ENCODE data around the gene NKX2-4. TPM values are rescaled to one million over a fixed set of nuclear protein-coding genes. Genes with fewer than 3 reads are reported as not detected.

NKX2-4 gene
- total and polyA plus RNA-seq, 9 of the 15 experiments (the other 6 are each of a cell fraction or from before 2014, with no cell fraction given) = not detected

DNA sequence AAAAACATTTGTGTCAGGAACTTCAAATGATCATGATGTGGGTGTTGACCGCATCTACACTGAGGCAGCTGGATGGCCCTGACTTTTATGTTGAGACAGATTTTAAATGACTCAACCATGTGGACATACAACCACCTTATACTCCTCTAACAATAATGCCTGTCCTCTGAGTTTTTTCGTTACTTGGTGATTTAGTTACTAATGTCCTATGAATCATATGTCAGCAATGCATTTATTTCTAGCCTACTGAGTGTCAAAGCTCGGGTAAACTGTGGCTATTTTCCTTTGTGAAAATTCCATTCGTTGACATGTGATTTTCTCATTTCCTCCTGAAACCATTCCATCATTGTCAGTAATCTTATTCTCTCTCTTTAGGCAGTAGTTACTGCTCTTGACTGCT lies 38.9 kb upstream of the NKX2-4 start:
- Histone ChIP-seq H3K9me3 (replicated peaks; ENCODE audit: control insufficient read depth, insufficient read depth, low read depth, low read length) (no peaks in the 10 kb centered on the region), H3K27ac (ENCODE audit: extremely low read depth, low read depth, low read length) (no peak overlapping the region), H3K4me3 (no peak overlapping the region), H3K9ac (ENCODE audit: insufficient read depth in 1 of 2, low read depth in 2 of 2, low read length in 2 of 2) (no peak overlapping the region), H3K4me2 (ENCODE audit: insufficient read depth, low read length) (no peak overlapping the region), H3K79me2 (ENCODE audit: control insufficient read depth, insufficient read depth, low read length) (no peaks in the 10 kb centered on the region), H3K4me1 (replicated peaks in 1 of 2; ENCODE audit: control insufficient read depth in 2 of 2, insufficient read depth in 2 of 2, low read length in 2 of 2) (no peaks in the 10 kb centered on the region), H3K9me1 (ENCODE audit: control insufficient read depth, insufficient read depth, low read length) (no peaks in the 10 kb centered on the region), H3K27me3 (ENCODE audit: control insufficient read depth in 2 of 2, insufficient read depth in 2 of 2, low read length in 2 of 2) (no peaks in the 10 kb centered on the region), H4K20me1 (replicated peaks; ENCODE audit: control insufficient read depth, insufficient read depth, low read length) (no peaks in the 10 kb centered on the region), H2AFZ (ENCODE audit: low read depth, low read length) (no peak overlapping the region), H3K36me3 (ENCODE audit: control insufficient read depth, insufficient read depth, low read length) (no peaks in the 10 kb centered on the region)
- intact Hi-C loops (cut with micrococcal nuclease) (no loop called here), in situ Hi-C loops (cut with MboI) (no loop called here)
- 0% methylated on average over 4 of the region's 4 CpGs for WGBS (ENCODE audit: insufficient coverage, low coverage, missing lambda C conversion rate)
- FAIRE-seq = no peak
- DNase-seq (ENCODE audit: extremely low read depth in 1 of 4, low spot score in 3 of 4) = no peak
- ATAC-seq = no peak
- CTCF ChIA-PET (ENCODE audit: low intra/inter-chr PET ratio) = no interaction called here
- no TSS peak for BruUV-seq (replicated peaks)
- POLR2A ChIA-PET = no interaction called here
- TF ChIP-seq HNRNPL (IDR thresholded peaks at IDR 0.05; ENCODE audit: low read depth, low read length) (no peak), POLR2H (tag; IDR thresholded peaks at IDR 0.05; ENCODE audit: low read depth) (no peak), CBX8 (IDR thresholded peaks at IDR 0.05; ENCODE audit: borderline replicate concordance, extremely low read depth, low read depth, low read length, poor library complexity, severe bottlenecking) (no peak), NFATC3 (IDR thresholded peaks at IDR 0.05) (no peak), TEAD4 (IDR thresholded peaks at IDR 0.05; ENCODE audit: low read length) (no peak), TEAD4 (CRISPR knock-in tag; IDR thresholded peaks at IDR 0.05; ENCODE audit: borderline replicate concordance) (no peak)
- TF ChIP-seq, protein P1, sequence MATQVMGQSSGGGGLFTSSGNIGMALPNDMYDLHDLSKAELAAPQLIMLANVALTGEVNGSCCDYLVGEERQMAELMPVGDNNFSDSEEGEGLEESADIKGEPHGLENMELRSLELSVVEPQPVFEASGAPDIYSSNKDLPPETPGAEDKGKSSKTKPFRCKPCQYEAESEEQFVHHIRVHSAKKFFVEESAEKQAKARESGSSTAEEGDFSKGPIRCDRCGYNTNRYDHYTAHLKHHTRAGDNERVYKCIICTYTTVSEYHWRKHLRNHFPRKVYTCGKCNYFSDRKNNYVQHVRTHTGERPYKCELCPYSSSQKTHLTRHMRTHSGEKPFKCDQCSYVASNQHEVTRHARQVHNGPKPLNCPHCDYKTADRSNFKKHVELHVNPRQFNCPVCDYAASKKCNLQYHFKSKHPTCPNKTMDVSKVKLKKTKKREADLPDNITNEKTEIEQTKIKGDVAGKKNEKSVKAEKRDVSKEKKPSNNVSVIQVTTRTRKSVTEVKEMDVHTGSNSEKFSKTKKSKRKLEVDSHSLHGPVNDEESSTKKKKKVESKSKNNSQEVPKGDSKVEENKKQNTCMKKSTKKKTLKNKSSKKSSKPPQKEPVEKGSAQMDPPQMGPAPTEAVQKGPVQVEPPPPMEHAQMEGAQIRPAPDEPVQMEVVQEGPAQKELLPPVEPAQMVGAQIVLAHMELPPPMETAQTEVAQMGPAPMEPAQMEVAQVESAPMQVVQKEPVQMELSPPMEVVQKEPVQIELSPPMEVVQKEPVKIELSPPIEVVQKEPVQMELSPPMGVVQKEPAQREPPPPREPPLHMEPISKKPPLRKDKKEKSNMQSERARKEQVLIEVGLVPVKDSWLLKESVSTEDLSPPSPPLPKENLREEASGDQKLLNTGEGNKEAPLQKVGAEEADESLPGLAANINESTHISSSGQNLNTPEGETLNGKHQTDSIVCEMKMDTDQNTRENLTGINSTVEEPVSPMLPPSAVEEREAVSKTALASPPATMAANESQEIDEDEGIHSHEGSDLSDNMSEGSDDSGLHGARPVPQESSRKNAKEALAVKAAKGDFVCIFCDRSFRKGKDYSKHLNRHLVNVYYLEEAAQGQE (IDR thresholded peaks at IDR 0.05; ENCODE audit: borderline replicate concordance) = no peak
- TF ChIP-seq, protein P1 (CRISPR knock-in tag; IDR thresholded peaks at IDR 0.05; ENCODE audit: low read depth) = no peak
- TF ChIP-seq, protein P2, sequence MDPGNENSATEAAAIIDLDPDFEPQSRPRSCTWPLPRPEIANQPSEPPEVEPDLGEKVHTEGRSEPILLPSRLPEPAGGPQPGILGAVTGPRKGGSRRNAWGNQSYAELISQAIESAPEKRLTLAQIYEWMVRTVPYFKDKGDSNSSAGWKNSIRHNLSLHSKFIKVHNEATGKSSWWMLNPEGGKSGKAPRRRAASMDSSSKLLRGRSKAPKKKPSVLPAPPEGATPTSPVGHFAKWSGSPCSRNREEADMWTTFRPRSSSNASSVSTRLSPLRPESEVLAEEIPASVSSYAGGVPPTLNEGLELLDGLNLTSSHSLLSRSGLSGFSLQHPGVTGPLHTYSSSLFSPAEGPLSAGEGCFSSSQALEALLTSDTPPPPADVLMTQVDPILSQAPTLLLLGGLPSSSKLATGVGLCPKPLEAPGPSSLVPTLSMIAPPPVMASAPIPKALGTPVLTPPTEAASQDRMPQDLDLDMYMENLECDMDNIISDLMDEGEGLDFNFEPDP (CRISPR knock-in tag; IDR thresholded peaks at IDR 0.05) = no peak
